C4-2B (cell line): ENCODE results near the gene HOXC13.

Experiments used
- H3K27ac ChIP-seq: fragments of 450-650 bp; 2 replicates; pipeline ENCODE4 v1.5.1; 2017
- ZFX ChIP-seq: fragments of 450-650 bp; IDR thresholded peaks from 2 replicates; pipeline ENCODE4 v1.6.1; 2017
- TF ChIP-seq, protein P1 (sequence below): fragments of 450-650 bp; conservative IDR thresholded peaks from 2 replicates; pipeline ENCODE4 v1.5.1; 2017; ENCODE audit warnings: mild to moderate bottlenecking

The HOXC13 gene

DNA sequence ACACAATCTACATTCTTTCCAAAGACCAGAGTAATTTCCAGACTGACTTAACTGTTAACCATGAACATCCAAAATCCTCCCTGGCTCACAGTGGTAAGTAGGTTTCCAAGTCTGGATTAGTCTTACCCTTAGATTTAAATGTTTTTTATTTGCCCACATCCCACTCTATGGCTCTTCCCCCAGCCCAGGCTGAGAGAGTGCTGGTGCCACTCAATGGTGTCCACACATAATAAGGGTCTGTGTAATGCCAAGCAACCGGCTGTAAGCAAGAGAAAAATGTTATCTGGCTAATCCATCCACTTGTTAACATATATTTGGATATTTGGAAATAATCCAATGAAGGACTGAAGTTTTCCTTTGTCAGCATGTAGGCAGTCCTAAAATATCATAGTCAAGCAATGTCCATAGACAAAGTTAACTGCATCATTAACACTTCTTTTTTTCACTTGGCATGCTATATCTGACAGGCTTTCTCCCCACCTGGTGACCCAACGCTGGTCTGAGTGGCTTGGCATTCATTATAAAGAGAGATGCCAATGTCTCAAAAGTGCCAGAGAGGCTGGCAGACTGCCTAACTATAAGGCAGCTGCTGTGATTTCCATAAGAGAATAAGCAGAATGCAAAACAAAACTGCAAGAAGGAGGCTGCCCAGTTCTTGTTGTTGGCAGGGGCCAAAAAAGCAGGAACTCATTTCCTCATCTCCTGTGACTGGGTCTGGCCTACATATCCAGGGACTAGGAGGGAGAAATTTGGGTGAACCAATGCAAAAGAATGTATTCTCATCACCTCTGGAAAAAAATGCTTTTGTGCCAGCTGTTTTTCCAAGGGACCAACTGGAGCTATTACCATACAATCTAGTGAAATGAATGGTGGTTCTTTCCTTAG lies 13.9 kb upstream of the HOXC13 start:
- H3K27ac ChIP-seq: no peak overlapping the region
- TF ChIP-seq ZFX: no peak
- TF ChIP-seq, protein P1, sequence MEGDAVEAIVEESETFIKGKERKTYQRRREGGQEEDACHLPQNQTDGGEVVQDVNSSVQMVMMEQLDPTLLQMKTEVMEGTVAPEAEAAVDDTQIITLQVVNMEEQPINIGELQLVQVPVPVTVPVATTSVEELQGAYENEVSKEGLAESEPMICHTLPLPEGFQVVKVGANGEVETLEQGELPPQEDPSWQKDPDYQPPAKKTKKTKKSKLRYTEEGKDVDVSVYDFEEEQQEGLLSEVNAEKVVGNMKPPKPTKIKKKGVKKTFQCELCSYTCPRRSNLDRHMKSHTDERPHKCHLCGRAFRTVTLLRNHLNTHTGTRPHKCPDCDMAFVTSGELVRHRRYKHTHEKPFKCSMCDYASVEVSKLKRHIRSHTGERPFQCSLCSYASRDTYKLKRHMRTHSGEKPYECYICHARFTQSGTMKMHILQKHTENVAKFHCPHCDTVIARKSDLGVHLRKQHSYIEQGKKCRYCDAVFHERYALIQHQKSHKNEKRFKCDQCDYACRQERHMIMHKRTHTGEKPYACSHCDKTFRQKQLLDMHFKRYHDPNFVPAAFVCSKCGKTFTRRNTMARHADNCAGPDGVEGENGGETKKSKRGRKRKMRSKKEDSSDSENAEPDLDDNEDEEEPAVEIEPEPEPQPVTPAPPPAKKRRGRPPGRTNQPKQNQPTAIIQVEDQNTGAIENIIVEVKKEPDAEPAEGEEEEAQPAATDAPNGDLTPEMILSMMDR: no peak

DNA sequence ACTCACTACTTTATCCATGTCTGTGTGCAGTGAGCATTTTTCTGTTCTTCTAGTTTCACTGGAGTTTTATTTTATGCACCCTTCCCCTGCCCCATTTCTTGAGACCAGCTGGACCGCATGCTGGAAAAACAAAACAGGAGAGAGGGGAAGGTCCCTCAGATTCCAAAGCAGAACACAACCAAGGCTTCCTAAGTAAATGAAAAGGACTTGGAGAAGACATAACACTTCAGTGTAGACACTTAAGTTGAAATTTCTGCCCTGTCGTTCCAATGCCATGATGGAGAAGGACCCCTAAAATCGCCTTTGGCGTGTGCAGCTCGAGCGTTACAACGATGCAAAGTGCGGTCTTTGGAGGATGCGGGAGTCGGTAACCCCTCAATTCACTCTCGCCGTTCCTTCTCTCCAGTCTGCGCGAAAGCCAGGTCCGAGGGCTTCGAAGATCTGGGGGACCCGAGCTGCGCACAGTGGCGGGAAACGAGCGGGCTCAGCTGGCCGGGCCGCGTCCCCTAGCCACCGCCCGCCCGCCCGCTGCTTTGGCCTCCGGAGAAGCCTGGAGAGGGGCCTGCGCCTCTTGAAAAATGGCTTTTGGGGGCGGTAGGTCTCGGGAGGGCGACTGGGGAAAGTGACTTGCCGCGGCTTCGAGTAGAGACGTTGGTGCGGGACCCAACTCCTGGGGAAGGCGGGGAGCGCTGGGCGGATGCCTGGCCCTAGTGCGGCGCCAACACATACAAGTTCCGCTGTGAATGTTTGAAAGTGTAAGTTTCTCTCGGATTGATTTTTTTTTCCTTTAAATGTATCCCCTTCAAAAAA lies 11.2 kb upstream of the HOXC13 start:
- TF ChIP-seq, protein P1: no peak
- TF ChIP-seq ZFX: no peak
- no peak overlapping the region for H3K27ac ChIP-seq

DNA sequence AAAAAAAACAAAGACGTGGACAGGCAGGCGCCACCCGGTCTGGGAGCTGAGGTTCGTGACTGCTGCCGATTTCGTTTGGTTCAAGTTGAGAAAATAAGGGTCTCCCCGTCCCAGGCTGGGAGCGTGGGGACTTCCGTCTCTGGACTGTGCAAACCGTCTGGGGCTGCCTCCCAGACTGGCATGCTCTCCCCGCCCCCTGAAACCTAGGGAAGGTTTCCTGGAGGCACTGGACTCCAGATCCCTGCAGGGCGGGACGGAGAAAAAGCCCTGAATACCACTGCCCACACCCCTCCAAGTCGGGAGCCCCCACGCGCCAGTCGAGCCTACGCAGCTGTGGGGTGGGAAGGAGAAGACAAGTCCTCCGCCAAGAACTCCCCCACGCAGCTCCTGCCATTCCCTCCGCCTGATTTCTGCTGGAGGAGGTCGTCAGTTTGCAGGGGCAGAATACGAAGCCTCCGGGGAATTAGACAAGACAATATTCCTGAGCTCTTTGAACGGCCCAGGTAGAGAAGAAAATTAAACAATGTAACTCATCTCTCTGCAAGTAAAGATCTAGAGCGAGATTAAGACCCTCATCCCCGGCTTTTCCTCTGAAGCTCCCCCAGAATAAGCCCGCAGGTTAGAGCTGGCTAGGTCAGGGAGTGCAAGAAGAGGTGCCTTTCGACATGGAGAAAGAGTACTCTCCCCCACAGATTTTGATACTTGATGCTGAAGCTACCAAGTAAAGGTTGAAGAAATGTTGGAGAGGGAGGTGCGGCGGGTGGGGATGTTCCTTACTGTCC lies 10.4 kb upstream of the HOXC13 start:
- H3K27ac ChIP-seq: no peak overlapping the region
- TF ChIP-seq ZFX: no peak
- TF ChIP-seq, protein P1: no peak

DNA sequence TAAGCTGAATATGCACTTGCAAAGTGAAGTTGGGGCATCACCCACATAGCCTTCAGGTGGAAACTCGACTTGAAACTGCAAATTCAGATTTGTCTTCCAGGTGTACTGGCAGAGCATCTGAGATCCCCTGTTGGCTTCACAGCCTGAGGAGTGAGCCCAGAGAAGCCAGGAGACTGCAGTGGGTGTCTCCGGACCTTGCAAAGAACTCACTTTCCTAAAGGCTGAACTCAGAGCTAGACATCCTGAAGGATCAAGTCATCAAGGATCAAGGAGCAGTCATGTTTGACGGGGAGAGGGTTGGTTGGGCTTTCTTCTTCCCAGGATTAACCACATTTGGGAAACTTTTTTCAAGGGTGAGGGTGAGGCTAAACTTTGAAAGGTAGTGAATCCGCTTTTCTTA lies 9.1 kb upstream of the HOXC13 start:
- no peak overlapping the region for H3K27ac ChIP-seq
- TF ChIP-seq ZFX: no peak
- TF ChIP-seq, protein P1: no peak

DNA sequence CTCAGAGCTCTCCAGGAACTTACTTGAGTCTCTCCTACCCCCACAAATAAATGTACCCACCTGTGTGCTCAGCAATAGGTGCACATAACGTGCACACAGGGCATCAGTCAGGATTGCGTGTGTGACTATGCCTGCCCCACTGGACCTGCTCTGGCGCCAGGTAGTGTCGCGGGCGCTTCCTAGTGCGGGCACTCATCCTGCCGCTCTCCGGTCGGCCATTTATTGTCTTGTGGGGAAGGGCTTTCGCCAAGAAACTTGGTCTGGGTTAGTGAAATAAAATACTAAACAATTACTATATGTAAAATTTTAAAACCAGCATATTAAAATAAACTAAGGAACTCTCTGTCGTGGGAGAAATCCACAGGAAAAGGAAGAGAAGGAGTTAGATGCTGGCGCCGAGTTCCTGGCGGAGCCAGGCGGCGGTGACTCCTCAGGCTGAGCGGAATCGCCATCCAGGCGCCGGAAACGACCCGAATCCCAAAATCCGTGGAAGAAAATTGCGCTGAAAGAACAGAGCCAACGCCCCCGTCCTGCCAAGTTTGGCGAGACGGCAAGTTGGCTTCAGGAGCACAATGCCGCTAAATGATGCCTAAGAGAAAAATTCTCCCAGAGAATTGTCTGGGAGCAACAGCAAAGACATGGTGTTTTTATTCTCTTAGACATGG lies 7.9 kb upstream of the HOXC13 start:
- TF ChIP-seq, protein P1: no peak
- no peak for TF ChIP-seq ZFX
- H3K27ac ChIP-seq: no peak overlapping the region

DNA sequence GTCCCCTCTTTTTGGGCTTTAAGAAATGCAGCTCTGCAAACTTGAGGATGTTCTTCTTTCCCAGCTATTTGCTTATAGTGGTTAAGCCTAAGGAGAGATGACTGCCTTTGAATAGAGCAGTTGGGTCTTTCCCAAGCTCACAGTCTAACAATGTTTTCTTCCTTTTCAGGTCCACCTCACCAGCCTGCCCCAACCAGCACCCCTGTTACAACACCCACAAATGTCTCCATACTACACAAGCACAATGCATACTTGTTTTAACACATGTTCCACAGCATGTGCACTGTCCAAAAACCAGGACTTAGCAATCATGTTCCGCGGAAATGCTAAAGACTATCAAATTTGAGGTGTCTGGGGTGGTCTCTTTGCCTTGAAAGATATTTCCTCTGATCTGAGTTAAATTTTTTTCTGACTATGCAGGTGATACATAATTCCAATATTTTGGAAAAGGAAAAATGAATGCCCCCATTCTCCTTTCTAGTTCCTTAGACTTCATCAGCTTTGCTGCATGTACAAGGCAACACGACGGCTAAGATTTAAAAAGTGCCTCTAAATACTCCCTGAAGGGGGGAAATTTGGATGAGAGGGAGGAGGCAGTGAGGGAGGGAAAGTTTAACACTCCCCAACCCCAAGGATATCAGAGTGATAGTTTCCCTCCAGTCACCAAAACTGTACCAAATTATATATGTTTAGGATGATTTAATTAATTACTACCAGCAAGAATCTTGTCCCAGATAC lies 6.6 kb upstream of the HOXC13 start:
- no peak for TF ChIP-seq ZFX
- TF ChIP-seq, protein P1: no peak

More for the DNA sequence above, 6.6 kb upstream of the HOXC13 start:
- no peak overlapping the region for H3K27ac ChIP-seq
